Measurements from ENCODE around the gene AFF2.

DNA sequence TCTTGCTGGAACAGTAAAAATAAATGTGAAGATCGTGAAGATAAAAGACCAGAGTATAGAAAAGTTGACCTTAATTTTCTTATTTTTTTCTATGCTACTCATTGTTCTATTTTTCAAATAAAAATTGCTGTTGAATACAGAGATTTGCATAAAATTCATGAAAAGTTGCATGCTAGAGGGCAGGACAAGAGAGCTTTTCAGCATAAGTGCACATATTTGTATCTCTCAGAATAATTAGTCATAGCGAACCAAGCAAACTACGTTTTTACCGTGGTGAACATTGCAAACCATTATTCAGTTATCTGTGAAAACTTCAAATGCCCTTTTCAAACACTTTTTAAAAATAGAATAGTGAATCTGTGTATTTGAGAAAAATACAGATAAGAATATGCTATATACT is 26.4 kb upstream of the AFF2 start:
- no peak for TF ChIP-seq ZNF8 (CRISPR knock-in tag; IDR thresholded peaks at IDR 0.05)
- TF ChIP-seq ISL1 (CRISPR knock-in tag; IDR thresholded peaks at IDR 0.05): no peak
- no peak for TF ChIP-seq ZNF565 (CRISPR knock-in tag; conservative IDR thresholded peaks at IDR 0.05; ENCODE audit: low read depth)
- TF ChIP-seq BACH2 (CRISPR knock-in tag; IDR thresholded peaks at IDR 0.05; ENCODE audit: borderline replicate concordance): no peak
- no peak for TF ChIP-seq ZFP3 (CRISPR knock-in tag; IDR thresholded peaks at IDR 0.05)
- TF ChIP-seq ZNF70 (CRISPR knock-in tag; IDR thresholded peaks at IDR 0.05): no peak
- TF ChIP-seq, protein P1, sequence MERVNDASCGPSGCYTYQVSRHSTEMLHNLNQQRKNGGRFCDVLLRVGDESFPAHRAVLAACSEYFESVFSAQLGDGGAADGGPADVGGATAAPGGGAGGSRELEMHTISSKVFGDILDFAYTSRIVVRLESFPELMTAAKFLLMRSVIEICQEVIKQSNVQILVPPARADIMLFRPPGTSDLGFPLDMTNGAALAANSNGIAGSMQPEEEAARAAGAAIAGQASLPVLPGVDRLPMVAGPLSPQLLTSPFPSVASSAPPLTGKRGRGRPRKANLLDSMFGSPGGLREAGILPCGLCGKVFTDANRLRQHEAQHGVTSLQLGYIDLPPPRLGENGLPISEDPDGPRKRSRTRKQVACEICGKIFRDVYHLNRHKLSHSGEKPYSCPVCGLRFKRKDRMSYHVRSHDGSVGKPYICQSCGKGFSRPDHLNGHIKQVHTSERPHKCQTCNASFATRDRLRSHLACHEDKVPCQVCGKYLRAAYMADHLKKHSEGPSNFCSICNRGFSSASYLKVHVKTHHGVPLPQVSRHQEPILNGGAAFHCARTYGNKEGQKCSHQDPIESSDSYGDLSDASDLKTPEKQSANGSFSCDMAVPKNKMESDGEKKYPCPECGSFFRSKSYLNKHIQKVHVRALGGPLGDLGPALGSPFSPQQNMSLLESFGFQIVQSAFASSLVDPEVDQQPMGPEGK (CRISPR knock-in tag; IDR thresholded peaks at IDR 0.05; ENCODE audit: borderline replicate concordance): no peak
- no peak for TF ChIP-seq TOX (CRISPR knock-in tag; IDR thresholded peaks at IDR 0.05; ENCODE audit: borderline replicate concordance)
- no peak for TF ChIP-seq OSR1 (CRISPR knock-in tag; IDR thresholded peaks at IDR 0.05)
- TF ChIP-seq ZC3H10 (CRISPR knock-in tag; IDR thresholded peaks at IDR 0.05): no peak
- TF ChIP-seq, protein P2, sequence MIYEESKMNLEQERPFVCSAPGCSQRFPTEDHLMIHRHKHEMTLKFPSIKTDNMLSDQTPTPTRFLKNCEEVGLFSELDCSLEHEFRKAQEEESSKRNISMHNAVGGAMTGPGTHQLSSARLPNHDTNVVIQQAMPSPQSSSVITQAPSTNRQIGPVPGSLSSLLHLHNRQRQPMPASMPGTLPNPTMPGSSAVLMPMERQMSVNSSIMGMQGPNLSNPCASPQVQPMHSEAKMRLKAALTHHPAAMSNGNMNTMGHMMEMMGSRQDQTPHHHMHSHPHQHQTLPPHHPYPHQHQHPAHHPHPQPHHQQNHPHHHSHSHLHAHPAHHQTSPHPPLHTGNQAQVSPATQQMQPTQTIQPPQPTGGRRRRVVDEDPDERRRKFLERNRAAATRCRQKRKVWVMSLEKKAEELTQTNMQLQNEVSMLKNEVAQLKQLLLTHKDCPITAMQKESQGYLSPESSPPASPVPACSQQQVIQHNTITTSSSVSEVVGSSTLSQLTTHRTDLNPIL (CRISPR knock-in tag; IDR thresholded peaks at IDR 0.05; ENCODE audit: low read depth): no peak
- TF ChIP-seq RARB (CRISPR knock-in tag; IDR thresholded peaks at IDR 0.05): no peak
- no peak for TF ChIP-seq TCF4 (CRISPR knock-in tag; IDR thresholded peaks at IDR 0.05; ENCODE audit: borderline replicate concordance)
- TF ChIP-seq GLIS3 (CRISPR knock-in tag; IDR thresholded peaks at IDR 0.05): no peak
